GM18517 (cell line): Measurements from ENCODE around the gene DPP9.

ENCODE experiments used
- ATAC-seq: cut with Tn5 transposase; IDR thresholded peaks from one replicate; pipeline ENCODE4 v1.9.1; 2021; ENCODE audit warnings: mild to moderate bottlenecking, moderate library complexity; ENCODE audit not compliant: unreplicated experiment

DPP9 gene

GRCh38 chr19:4712771-4713170 is 10.9 kb downstream of the DPP9 start:
- ATAC-seq: no peak

GRCh38 chr19:4711211-4711610 is 12.4 kb downstream of the DPP9 start:
- ATAC-seq: no peak

DNA sequence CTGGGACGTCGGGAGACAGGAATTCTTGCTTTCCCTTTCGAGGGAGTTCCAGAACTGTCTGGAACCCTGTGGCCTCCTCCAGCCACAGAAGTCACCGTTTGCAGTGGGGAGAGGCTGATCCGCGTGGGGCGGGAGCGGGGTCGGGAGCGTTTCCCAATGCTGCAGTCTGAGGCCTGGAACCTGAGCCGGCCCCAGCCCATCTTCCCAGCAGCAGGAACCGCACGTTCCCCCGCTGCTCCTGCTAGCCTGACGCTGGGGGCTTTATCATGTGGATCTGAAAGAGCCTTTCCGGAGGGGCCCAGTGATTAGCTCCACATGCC is 13.4 kb downstream of the DPP9 start:
- no peak for ATAC-seq

- no peak for ATAC-seq
Observed at GRCh38 chr19:4709440-4710280, 14.0 kb downstream of the DPP9 start.

DNA sequence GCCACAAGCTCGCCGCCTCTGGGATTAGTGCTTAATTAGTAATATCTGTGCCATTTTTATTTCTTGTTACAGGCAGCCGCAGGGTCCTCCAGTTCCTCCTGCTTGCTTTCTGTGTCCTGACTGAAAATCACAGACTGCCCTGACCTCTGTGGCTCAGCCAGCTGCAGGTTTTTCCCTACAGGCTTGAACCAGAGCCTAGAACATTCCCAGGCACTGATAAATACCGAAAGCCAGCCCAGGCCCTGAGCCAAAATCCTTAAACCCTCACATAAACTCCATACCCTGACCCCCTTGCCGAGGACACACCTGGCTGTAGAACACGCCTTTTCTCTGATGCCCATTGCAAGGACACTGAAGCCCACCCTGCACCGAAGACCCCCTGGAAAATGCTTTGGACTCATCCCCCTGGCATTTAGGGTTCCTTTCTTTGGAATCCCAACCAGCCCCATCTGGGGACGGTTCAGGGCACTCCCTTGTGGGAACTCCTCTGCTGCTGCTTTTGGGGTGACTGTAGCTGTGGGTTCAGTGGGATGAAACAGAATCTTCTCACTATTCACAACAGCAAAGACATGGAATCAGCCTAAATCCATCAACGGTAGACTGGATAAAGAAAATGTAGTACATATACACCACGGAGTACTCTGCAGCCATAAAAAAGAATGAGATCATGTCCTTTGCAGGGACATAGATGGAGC is 15.5 kb downstream of the DPP9 start:
- ATAC-seq: no peak

DNA sequence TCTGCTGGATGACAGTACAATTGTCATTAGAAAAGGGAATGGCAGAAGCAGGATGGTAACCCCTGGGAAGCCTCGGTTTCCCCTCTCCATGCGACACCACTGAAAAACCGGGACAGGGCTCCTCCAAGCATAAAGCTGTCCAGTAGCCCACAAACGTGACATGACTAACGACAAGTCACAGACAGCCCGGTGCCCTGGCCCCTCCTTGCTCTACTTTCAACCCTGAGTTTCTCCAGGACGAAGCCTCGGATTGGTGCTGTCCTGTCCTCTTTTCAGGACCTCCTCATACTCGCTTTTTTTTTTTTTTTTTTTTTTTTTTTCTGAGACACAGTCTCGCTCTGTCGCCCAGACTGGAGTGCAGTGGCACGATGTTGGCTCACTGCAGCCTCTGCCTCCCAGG is 16.3 kb downstream of the DPP9 start:
- no peak for ATAC-seq

- ATAC-seq: no peak
Observed at GRCh38 chr19:4705413-4706131, 18.1 kb downstream of the DPP9 start.

GRCh38 chr19:4704317-4704673 is 19.3 kb downstream of the DPP9 start:
- no peak for ATAC-seq

DNA sequence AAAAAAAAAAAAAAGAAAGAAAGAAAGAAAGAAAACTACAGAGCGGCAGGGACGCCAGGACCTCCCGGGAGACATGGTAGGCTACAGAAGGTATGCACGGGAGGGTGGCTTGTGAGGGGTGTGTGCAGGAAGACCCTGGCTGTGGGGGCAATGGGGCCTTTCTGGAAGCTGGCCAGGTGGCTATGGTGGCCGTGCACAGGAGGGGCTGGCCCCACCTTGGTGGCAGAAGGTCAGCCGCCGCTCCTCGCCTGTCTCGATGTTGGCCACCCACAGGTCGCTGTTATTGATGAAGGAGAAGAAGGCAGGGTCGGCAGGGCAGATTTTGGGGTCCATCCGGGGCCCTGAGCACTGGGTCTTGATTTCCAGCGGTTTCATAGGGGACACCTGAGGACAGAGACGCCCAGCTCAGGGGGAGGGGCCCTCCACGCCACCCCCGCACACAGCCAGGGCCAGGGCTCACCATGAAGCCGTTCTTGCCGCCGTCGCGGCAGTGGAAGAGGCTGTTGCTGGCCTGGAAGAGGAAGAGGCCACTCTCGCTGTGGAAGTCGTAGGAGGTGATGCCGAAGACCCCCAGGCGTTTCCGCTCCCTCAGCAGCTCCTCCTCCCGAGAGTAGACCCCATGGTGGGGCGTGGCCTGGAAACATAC is 19.8 kb downstream of the DPP9 start:
- ATAC-seq: no peak

GRCh38 chr19:4702764-4703163 is 20.9 kb downstream of the DPP9 start:
- no peak for ATAC-seq

GRCh38 chr19:4701557-4701956 is 22.1 kb downstream of the DPP9 start:
- ATAC-seq: no peak

DNA sequence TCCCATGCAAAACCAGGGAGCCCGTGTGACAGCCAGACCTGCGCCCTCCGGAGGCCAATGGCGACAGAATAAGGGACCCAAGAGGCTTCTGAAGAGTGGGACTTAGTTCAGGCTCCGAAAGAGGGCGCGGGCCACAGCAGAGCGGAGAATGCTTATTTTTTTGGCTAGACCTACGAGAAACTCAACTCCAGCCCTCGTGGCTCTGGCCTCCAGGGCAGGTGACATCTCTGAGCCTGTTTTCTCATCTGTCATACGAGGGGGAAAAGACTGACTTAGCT is 23.0 kb downstream of the DPP9 start:
- ATAC-seq: no peak

DNA sequence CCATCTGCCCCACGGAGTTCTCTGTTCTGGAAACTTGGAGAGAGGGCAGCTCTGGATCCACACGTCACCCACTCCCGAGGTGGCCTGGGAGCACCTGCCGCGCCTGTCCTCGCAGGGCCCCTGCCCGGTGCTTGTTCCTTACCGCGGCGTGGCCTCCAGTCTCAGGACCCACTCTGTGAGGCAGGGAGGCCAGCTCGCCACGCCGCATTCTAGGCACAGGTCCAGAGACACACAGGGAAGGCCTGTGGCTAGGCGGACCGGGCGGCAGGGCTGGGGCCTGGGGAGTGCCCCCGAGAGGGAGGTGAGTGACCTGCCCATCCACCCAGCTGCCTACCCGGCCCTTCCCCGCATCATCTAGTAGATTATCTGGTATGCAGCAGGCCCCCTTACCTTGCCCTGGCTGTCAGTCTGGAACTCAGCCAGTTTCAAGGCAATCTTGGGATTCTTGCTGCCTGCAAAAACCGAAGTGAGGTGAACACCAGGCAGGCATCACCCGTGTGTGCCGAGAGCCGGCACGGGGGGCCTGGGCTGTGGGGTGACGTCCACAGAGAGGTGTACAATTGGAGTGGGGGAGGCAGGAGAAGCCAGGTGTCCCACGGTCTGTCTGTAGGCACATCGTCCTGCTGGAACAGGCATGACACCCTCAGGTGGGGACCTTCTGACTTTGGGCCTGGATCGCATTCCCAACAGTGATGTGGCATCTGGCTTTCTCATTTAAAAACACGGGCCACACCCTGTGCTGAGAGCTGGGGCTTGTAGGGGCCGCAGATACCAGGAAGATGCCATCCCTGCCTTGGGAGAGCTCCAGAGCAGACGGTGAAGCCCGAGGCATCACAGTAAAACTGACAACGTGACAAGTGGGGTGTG is 23.6 kb downstream of the DPP9 start:
- ATAC-seq: no peak

DNA sequence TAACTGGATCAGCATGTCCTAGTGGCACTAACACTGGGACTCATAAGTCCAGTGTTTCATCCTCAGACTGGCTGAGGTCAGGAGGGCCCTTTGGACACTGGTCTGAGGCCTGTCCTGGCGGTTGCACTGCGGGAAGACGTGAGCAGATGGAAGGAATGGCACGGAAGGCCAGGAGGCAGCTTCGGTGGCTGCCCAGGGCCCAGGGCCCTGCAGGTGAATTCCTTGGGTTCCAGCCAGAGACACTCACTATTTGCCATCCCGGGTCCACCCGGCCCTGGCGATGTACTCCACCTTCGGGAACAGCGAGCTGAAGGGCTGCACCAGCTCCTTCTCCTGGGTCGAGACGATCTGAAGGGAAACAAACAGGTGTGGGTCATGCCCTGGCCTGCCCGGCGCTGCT is 26.3 kb downstream of the DPP9 start:
- ATAC-seq: no peak

GRCh38 chr19:4695224-4695731 is 28.4 kb downstream of the DPP9 start:
- ATAC-seq: no peak

DNA sequence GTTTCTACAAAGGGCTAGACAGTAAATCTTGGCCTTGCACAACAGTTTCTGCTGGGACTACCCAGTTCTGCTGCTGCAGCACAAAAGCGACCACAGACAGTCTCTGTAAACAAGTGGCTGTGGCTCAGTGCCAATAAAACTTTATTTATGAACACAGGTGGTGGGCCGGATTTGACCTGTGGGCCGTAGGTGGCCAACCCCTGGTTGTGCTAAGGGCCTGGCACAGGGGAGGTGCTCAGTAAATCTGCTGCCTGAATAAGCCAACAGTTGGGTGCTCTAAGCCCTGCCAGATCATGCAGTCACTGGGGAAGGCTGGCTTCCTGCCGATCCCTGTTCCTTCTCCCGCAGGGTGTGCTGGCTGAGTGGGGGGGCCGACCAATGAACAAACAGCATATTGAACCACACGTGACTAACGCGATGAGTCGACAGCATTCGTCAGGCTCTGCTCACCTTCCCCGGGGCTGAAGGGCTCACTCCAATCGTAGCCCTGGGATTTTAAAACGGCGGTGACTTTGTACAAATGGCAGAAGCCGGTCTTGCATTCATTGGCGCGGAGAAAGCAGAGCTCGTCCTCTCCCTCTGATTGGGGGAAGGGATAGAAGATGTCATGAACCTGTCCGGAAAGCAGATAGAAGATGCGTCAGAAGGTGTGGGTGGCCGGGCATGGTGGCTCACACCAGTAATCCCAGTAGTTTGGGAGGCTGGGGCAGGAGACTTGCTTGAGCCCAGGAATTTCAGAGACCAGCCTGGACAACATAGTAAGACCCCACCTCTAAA is 29.2 kb downstream of the DPP9 start:
- ATAC-seq: no peak

DNA sequence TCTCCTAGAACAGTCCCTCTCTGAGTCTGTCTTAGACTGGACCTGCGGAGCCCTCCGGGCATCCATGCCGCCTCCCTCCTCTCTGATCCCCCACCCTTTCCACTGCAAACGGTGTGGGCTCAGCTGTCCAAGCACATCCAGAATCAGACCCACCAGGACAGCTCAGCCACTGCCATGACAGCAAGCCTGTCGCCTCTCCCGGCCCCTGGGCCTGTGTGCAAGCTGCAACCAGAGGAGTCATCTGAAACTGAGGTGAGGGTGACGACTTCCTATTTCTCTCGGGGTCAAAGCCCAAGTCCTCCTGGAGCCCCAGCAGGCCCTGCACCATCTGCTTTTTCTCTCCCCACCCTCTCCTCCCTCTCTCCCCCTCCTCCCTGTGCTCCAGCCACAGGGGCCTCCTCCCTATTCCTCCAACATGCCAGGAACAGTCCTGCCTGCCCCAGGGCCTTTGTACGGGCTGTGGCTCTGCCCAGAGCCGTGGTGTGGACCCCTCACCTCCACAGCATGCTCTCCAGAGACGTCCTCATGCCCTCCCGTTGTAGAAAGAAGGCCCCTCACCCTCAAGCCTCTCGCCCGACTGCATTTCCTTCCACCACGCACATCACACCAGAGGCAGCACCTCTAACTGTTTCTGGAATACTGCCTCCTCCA is 30.0 kb downstream of the DPP9 start:
- ATAC-seq: no peak

DNA sequence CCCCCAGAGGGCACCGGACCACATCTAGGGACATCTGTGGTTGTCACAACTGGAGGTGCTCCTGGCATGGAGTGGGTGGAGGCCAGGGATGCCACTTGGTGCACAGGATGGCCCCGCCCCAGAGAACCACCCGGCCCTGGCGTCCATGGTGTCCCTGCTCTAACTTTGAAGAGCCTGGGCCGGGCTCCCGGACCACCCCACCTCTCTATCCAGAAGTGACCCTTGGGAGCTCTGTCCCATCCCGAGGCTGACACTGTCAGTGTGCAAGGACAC is 30.6 kb downstream of the DPP9 start:
- no peak for ATAC-seq

DNA sequence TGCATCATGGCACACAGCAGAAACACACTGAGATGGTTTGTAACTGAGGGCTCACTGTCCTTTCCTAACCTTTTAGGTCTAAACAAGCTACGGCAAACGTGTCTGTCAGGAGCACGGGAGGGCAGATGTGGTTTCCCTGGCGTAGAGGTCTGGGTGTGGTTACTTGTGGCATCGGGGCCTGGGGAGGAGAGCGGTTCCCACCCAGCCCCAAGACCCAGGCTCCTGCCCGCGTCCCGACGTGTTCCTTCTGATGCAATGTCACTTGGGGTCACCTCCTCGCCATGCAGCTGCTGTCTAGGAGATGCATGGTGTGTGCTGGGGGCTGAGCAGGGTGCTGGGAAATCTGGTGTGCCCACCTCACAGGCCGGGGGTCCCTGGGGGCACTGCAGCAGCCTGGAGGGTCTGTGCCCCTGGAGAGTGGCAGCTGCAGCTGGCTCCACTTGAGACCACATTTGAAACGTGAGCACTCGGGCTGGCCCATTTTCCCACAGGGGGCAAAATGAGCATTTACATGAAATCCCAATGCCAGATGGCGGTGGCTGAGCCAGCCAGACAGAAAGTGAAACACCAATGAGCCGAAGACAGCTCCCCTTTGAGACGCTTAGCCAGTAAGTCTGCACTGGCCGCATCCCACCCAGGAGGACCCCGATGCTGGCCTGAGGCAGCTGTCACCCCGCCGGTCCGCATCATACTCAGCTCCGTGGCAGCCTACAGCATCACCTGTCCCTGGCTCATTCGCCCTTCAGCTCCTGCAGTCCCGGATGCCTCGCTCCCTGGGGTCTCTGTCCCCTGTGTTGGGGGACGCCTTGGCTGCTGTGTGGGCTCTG is 31.2 kb downstream of the DPP9 start:
- no peak for ATAC-seq
